SK-N-SH (cell line): ENCODE results near the gene CD164L2.

Source experiments
- CTCF ChIP-seq: fragments of 200-600 bp; sonication (generic); IDR thresholded peaks from 2 replicates; pipeline ENCODE4 v1.6.1; 2017; ENCODE audit warnings: antibody characterized with exemption, mild to moderate bottlenecking, moderate library complexity
- FOXJ3 ChIP-seq: sonication (generic); formaldehyde crosslinking; IDR thresholded peaks from 2 replicates; pipeline ENCODE4 v1.5.1; 2020; ENCODE audit warnings: mild to moderate bottlenecking, missing genetic modification reagents
- MEF2A ChIP-seq: IDR thresholded peaks from 2 replicates; pipeline ENCODE4 v1.4.0; 2012; ENCODE audit warnings: low read depth, borderline replicate concordance
- NFIC ChIP-seq: IDR thresholded peaks from 2 replicates; pipeline ENCODE4 v1.4.0; 2012; ENCODE audit warnings: borderline replicate concordance
- REST ChIP-seq: IDR thresholded peaks from 2 replicates; pipeline ENCODE4 v1.6.1; 2012; ENCODE audit warnings: mild to moderate bottlenecking, low read depth, low read length, moderate library complexity
- RFX5 ChIP-seq: IDR thresholded peaks from 2 replicates; pipeline ENCODE4 v1.6.1; 2012; ENCODE audit warnings: mild to moderate bottlenecking, improper control_type of control experiment, low read length
- SMC3 ChIP-seq: IDR thresholded peaks from 2 replicates; pipeline ENCODE4 v1.6.1; 2012; ENCODE audit warnings: low read depth, low read length, improper control_type of control experiment
- USF2 ChIP-seq: fragments of 150-350 bp; IDR thresholded peaks from 2 replicates; pipeline ENCODE4 v1.6.1; 2017; ENCODE audit warnings: antibody characterized with exemption, low read length, low read depth, borderline replicate concordance
- YY1 ChIP-seq: IDR thresholded peaks from 2 replicates; pipeline ENCODE4 v1.4.0; 2012; ENCODE audit warnings: low read depth, mild to moderate bottlenecking

GRCh38 chr1:27372022-27372807 is 10.9 kb downstream of the CD164L2 start:
- TF ChIP-seq YY1 (no peak), SMC3 (no peak), CTCF (no peak), RFX5 (no peak), MEF2A (no peak), FOXJ3 (no peak), USF2 (no peak), REST (no peak), NFIC (no peak)
